NCI-H82 treated with DMSO at 0.1 percent for 48 hours (cell line): ENCODE data around the gene NRG2.

Experiments used
- DNase-seq: peaks from one replicate; lab custom pipeline; 2025; ENCODE audit not compliant: unreplicated experiment; lab: John Stamatoyannopoulos, UW

Gene NRG2

GRCh38 chr5:140013536-140013935, 29.6 kb downstream of the NRG2 start:
- DNase-seq, result no peak

- DNase-seq, result no peak
Measured at GRCh38 chr5:140012443-140012842, 30.7 kb downstream of the NRG2 start.

- peak; percentile 14 for DNase-seq
Measured at GRCh38 chr5:140011297-140011802, 31.7 kb downstream of the NRG2 start.

- no peak for DNase-seq
Measured at GRCh38 chr5:140010798-140011197, 32.3 kb downstream of the NRG2 start.

GRCh38 chr5:140007311-140007710, 35.8 kb downstream of the NRG2 start:
- DNase-seq, result peak; percentile 60

- no peak for DNase-seq
Measured at GRCh38 chr5:140005145-140005591, 37.9 kb downstream of the NRG2 start.

GRCh38 chr5:140004174-140004573, 38.9 kb downstream of the NRG2 start:
- DNase-seq, result no peak

GRCh38 chr5:140003519-140003918, 39.6 kb downstream of the NRG2 start:
- no peak for DNase-seq

- DNase-seq, result no peak
Measured at GRCh38 chr5:140000332-140000731, 42.8 kb downstream of the NRG2 start.

GRCh38 chr5:139998837-139999236, 44.3 kb downstream of the NRG2 start:
- no peak for DNase-seq

GRCh38 chr5:139997276-139997675, 45.8 kb downstream of the NRG2 start:
- no peak for DNase-seq

GRCh38 chr5:139995929-139996328, 47.2 kb downstream of the NRG2 start:
- DNase-seq, result no peak

GRCh38 chr5:139994234-139994633, 48.9 kb downstream of the NRG2 start:
- no peak for DNase-seq

GRCh38 chr5:139985733-139986132, 57.4 kb downstream of the NRG2 start:
- no peak for DNase-seq

- no peak for DNase-seq
Measured at GRCh38 chr5:139985290-139985689, 57.8 kb downstream of the NRG2 start.

GRCh38 chr5:139984816-139985215, 58.3 kb downstream of the NRG2 start:
- DNase-seq, result no peak

GRCh38 chr5:139982975-139983240, 60.2 kb downstream of the NRG2 start:
- no peak for DNase-seq

GRCh38 chr5:139982157-139982974, 60.7 kb downstream of the NRG2 start:
- peak; percentile 51 for DNase-seq

GRCh38 chr5:139980765-139981164, 62.3 kb downstream of the NRG2 start:
- DNase-seq, result no peak

GRCh38 chr5:139979943-139980342, 63.2 kb downstream of the NRG2 start:
- no peak for DNase-seq

- no peak for DNase-seq
Measured at GRCh38 chr5:139979518-139979917, 63.6 kb downstream of the NRG2 start.

- peak; percentile 58 for DNase-seq
Measured at GRCh38 chr5:139976703-139977102, 66.4 kb downstream of the NRG2 start.

- DNase-seq, result no peak
Measured at GRCh38 chr5:139975942-139976341, 67.2 kb downstream of the NRG2 start.
